ENCODE measurements around the gene MGAT5.
"Not testable (repeated sequence)": the region's sequence is repeated elsewhere in the genome, so short reads cannot be mapped to it uniquely, and the experiment has no call there.

MGAT5 gene

DNA sequence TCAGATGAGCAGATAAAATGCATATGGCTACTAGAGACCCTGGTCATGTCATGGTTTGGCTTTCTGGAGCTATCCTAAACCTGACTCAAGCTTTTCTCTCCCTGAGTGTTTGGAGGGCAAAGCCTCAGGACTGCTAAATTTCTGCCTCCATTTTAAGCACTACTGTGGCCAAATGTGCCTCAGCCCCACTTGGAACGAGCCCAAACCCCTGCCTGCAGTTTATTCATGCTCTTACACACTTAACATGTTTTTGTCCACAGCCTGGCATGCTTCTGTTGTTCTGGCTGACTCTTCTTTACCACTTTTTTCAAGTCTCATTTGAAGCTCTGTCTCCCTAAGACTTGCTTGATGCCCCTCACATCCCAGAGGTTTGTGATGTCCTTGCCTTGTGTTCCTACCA is 24.7 kb downstream of the MGAT5 start:
- no peak for DNase-seq

DNA sequence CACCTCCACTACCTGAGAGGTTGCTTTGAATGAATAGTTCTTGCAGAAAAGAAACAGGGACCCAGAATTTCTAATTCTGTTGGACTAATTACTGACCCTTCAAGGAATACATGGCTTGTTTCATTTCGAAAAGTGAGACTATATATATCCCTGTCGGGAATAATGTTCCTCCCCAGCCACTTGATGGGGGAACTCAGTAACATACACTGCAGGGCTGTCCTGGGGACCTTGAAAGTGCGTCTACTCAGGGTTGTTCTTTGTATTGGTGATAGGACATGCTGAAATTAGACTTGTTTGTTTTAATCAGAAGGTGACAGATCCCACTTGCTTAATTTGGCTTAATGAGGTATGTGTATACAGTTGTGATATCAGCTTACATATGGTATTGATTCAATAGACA is 25.5 kb downstream of the MGAT5 start:
- no peak for DNase-seq

DNA sequence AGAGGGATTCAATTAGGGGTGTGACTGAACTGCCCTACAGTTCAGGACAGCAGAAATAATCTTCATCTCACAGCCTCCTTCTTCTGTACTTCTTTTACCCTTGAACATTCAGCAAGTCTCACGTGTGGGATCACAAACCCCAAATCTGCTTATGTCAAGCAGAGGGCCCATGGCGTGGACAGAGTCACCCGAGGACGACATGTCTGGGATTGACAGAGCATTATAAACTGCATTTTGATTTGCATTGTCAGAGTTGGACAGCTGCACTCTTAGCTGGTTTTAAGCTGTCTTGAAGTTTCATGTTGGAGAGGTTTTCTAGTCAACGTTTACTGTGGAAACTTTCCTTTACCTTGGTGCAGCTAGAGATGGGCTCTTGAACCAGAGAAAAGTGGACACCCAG is 26.4 kb downstream of the MGAT5 start:
- DNase-seq: no peak

DNA sequence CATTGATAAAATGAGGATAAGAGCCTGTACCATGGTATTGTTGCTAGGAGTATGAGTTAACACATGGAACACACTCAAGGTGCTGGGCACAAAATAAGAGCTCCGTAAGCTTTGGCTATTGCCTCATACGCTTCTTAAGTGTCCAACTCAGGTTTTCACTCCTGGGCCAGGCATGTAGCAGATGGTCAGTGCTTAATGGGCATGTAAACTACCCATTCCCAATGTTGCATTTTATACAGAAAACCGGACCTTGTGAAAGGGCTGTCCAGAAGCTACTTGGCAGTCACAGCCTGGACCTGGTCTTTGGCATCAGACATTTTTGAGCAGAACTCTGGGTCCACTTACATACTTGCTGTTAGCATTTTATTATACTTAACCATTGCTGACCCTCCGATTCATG is 26.9 kb downstream of the MGAT5 start:
- no peak for DNase-seq

DNA sequence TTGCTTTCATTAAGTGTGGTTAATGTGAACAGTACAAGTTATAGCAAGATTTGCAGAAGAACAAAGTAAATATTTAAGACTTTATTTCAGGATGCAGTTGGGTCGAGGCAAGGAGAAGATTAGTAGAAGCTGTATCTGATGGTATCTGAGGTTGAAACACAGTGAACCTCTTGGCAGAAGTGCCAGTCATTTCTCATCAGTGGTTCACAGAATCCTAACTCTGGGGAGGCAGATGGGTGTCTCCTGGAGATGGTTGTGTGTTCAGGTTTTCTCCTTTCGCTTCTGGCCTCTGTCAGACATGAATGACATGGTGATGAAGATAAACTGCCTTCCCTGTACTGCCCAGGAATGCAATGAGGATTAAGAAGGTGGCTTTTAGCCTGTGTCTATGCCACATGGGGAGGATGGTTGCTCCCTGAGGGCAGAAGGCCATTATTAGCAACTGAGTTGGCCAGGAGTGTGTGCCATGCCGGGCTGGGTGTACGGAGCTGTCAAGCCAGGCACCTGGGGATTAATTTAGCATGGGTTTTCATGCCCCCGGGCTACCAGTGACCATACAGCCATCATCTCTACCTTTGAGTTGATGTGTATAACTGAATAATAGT is 28.0 kb downstream of the MGAT5 start:
- DNase-seq: no peak

DNA sequence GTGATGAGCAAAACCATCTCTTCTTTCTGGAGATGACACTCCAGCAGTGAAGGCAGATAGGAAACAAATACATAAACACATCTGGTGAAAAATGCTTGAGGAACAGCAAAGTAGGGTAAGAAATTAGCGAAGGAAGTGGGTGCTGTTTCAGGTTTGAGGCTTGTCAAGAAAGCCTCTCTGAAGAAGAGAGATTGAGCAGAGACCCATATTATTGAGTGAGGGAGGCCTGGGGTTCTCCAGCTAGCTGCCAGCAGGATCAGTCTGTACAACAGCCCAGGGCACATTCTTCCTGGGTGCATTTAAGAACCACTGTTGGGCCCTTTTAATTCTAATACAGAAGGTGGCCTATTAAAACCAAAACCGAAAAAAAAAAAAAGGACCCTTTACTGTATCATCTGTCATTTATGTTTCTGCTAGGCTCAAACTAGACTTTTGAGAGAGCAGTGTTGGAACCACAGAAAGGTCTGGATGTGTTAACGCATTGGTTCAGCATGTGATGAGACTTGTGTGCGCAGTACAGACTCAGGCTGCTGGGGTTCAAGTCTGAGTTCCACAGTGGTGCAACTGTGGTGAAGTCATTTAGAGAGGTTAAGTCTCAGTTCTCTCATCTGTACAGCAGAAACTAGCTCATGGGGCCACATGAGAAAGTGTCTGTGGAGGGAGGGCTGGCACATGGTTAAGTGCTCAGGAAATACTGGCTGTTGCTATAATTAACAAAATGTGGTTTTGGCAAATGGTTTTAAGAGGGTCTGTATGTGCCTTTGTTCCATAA is 28.9 kb downstream of the MGAT5 start:
- no peak for DNase-seq

DNA sequence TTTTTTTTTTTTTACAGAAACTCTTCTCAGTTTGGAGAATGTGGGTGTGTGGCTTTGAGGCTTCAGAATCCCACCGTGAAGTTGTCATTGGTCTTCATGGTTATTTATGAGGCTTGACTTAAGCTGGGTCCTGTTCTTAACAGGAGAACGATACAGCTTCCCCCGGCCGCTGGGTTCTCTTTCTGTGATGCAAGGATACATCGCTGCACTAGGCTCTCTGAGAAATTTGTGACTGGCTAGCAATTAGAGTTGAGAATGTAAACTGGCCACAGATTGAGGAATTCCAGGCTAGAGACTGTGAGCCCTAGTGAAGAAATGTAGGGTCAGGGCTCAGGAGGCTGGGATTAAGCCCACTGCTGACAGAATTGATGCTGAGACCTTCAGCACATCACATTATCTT is 29.8 kb downstream of the MGAT5 start:
- no peak for DNase-seq

DNA sequence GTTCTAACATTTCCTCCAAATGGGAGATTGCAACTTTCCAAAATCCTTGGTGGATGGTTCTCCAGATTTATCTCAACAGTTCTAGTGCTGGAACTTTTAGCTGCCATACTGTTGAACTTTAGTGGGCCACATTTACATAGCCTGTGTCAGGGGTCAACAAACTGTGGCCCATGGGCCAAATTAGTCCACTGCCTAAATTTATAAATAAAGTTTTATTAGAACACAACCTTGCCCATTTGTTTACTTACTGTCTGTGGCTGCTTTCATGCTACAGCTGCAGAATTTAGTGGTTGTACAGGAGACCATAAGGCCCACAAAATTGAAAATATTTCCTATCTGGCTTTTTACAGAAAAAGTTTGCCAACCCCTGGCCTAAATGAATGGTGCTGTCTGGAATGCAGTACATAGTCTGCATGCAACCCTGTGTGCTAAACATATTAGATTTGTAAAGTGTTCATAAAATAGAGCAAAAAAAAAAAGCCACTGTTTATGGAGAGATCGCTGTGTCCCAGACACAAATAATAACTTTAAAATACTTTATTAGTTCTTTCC is 30.3 kb downstream of the MGAT5 start:
- DNase-seq: no peak

DNA sequence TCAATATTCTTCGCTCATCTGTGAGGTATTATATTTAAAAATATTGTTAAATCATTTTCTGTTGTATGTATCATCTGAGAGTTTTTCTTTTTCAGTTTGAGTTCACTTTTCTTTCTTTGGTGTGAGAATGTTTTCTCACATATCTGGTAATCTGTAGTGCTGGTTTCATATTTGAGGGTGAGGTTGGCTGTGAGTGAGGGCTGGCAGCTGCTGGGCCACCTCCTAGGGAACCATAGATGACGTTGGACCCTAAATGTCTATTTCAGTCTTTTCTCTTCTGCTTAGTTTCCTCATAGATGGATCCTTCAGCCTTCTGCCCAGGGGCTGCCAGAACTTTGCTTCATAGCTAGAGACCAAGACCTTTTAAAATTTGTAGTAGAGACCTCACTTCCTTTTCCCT is 33.5 kb downstream of the MGAT5 start:
- DNase-seq: no peak

DNA sequence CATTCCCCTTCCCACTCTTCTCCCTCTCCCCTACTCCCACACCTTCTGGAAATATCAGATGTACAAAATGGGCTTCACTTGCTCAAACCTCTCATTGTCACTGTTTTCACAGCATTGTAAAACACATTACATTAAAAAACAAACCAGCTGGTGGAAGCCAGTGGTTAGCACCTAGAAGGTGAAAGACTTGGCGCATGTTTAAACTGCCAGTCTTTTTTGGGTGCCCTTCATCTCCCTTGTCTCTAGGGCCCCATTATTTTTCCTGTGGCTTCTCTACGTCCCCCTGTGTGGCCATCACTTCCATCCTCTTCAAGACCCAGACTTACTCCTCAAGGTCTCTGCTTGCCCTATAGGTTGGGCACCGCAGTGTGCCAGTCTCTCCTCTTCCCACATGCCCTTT is 34.9 kb downstream of the MGAT5 start:
- no peak for DNase-seq

DNA sequence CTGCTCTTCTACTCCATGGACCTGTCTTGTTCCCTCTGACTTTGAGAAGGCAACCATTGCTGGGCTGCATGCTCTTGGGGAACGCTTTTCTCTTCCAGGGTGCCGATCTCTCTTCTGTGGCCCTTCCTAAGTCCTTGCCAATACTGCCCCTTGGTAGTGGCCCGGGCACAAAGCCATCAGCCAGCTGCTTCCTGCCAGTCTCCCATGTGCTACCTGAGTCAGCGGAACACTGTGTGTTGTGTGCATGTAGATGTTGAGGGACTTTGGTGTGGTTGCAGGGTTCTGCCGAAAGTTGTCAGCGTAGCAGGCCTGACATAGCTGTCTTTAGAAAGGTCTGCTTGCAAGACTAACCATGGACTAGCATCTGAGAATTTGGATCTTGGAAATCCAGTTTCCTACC is 35.4 kb downstream of the MGAT5 start:
- DNase-seq: no peak

DNA sequence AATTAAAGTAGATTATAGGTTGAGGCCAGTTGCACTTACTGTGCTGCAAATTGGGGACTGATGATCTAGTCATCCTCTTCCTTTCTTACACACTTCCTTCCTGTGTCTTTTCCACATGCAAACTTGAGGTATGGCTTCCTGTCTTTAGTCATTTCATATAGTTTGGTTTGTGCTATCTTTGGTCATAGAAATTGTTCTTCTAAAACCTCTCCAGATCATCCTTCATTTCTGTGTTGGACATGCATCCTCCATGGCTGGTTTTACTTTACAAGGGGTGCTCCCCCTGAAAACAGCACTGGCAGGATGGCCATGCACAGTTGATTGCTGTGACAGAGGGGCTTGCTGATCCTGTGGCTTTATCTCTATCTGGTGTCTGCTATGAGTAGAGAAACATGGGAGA is 36.5 kb downstream of the MGAT5 start:
- DNase-seq: no peak

DNA sequence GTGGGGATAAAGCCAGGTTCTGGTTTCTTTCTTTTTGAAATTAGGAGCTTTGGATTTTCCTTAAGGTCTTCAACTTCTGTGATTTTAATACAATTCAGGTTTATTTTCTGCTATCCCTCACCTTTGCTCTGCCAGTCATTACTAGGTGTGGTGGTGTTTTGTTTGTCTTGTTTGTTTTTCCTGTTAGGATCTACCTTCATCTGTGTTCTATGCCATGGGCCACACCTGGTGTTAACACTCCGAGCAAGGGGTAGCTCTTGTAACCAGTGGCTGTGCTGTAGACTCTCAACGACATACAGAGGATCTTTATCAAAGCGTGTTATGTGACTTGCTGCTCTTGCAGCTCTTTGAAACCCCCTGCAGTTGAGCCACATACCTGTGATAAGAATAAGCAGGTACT is 38.6 kb downstream of the MGAT5 start:
- no peak for DNase-seq

DNA sequence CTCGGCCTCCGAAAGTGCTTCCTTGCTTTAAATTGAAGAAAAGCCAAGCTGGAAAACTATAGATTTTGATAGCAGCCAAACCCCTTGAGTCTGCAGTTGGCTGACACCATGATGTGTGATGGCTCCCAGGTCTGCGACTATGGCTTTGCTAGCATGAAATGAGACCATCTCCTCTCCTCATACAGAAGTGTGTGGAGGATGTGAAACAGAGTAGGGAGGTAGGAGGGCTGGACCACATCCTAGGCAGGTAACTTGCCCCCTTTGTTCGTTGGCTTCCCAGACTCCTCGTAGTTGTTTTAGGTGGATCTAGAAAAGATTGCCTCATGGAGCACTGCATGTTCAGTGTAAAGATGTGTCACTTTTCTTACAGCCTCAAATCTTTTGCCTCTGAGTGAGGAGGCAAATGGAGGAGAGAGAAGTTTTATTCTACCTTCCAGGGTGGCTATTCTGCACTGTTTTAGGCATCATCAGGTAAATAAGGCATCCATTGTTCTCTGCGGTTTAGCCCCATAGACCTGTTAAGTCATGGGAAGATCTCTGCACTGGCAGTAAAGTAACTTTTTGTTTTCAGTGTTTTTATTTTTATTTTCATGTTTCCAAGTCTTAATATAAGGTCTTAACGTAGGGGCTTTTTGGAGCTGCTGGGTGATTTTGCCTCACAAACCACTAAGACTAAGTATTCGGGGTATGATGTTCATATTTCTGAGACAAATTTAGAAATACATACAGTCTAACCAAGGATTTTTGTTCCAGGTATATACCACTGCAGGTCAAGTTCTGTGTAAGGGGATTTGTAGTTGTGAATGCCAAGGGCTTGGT is 40.1 kb downstream of the MGAT5 start:
- DNase-seq: no peak

DNA sequence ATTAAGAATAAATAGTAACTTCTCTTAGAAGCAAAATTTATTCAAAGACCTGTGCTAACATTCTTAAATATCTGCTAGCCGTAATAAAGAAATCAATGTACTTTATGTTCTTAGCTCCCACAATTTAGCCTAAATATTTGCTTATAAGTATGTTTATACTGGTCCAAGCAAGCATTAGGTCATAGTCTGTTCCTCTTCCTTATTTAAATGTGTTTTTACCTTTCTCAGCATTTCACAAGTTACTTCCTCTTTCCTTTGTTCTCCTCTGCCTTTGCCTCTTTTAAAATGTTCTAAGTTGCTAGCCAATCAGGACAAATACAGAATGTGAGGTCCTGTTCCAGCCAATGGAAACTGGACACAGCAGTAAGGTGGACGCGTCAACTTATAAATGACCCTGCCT is 40.7 kb downstream of the MGAT5 start:
- not testable (repeated sequence) for DNase-seq

DNA sequence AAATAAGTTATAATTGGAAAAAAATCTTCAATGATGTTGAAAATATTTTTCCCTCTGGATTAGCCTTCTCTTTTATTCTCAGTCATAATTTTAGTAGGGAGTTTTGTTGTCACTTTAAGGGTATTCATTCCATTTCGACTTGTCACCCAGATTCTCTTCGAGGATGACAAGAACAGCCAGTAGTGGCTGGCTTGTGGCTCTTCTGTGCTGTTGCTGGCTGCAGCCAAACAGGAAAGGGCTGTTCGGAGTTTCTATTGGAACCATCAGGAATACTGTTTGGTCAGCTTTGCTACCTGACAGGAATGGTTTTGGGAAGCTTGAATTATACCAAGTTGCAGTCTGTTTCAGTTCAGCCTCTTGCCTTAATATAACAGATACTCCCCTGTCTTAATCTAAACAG is 41.6 kb downstream of the MGAT5 start:
- no peak for DNase-seq

DNA sequence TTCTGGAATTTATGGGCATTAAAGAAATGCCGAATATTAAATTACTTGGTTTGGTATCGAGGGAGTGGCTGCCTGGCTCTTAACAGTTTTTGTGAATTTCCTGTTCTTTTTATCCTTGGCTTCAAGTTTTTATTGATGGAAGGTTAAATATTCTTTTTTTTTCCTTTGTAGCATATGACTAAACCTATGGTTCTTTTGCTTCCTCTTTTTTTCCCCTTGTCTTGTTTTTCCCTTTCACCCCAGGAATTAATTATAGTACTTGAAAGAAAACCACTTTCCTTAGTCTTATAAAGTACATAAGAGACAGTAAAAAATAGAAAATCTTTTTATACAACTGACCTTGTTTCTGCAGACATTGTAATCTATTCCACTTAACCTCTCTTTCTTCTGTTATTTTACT is 42.4 kb downstream of the MGAT5 start:
- DNase-seq: no peak

DNA sequence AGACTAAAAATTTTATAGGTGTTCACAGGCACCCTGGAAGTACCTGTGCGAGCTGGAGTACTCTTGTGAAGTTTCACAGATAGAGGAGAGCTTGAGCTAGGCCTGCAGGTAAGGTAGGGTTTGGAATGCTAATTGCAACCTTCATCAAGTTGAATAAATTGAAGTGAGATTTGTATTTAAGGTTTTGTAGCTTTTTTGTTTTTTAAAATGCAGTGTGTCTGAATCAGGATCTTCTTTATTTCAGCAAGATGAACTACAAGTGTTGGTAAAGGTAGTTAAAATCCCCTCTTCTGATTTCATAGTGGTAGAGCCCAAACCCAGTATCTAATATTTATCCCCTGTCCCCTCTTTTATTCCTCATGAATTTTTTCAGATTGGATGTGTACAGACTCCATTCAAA is 45.5 kb downstream of the MGAT5 start:
- no peak for DNase-seq

DNA sequence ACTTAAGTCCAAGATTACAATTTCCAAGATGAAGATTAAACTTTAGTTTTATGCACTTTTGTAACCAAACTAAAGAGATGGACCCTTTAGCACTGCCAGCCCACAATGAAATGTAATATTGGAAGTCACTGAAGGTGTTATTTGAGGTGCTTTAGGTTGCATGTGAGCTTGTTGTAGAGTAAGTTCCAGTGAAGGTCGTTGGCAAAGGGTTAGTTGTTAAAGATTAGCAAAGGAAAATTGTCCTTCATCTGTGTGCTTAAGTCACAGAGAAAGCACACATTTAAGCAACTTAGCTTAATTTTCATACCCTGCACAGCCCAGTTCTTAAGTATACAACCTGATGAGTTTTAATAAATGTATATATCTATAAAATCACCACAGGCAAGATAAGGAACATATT is 46.7 kb downstream of the MGAT5 start:
- DNase-seq: no peak

DNA sequence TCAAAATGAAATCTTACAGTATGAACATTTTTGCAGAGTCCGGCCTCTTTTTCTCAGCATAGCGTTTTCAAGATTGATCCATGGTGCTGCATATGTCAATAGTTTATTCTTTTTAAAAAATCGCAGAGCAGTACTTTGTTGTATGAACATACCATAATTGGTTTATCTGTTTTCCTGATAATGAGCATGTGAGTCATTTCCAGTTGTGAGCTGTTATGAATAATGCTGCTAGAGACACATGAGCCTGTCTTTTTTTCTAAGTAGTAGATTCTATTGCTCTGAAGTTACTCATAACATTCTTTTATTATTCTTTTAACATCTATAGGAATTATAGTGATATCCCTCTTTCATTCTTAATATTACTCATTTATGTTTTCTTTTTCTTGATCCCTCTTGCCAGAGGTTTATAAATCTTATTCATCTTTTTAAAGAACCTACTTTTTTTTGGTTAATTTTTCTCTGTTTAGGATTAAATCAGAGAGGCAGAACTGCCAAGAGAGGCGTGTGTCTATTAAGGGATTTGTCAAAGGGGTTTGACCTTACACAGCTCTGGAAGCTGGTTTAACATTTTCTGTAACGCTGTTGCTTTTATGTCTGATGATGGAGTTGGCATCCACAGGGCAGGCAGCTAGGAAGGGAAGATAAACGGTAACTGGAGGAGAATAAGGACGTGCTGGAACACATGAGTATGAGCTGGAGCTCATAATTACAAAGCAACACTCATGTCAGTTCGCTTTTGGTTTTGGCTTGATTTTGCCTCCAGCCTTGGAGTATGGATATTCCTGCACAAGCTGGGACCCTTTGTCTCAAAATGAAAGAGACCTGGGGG is 47.4 kb downstream of the MGAT5 start:
- no peak for DNase-seq

DNA sequence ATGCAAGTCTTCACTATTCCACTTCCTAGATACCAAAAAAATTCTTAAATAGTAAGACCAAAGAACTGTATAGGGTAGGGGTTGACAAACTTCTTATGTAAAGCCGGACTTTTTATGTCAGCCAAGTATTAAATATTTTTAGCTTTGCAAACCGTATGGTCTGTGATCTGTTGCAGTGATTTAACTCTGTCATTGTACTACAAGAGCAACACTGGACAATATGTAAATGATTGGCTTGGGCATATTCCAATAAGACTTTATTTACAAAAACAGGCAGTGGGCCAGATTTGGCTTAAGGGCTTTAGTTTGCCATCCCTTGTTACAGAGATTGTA is 48.0 kb downstream of the MGAT5 start:
- no peak for DNase-seq

DNA sequence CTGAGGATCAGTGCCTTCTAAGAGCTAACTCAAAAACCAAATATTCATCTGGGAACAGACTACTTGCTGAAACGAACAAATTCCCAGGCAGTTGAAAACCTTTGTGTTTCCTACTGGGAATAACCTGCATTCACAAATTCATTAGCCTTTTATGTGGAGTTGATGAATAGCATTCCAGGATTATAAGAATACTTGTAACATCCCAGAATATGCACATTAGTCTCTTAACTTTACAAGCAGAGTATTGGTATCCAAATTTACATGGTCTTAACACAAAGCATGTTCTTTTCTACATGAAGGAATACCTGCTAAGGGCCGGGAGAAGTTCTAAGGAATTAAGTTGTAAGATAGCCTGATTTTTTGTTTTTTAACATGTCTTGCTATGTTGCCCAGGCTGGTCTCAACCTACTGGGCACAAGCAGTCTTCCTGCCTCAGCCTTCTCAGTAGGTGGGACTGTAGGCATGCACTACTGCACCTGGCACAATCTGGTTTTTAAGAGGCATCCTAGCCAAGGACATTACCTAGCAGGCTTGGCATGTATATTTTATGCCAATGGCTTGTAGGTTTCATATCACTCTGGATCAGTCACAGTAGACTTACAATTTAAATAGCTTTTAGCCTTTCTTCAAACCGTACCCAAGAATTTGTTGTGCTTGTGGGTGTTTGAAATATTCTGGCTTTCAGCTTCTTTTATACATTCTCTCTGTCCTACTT is 50.7 kb downstream of the MGAT5 start:
- DNase-seq: no peak

Data from right kidney (tissue), 1 donor.